ENCODE results near the gene TRAF1.
"Not testable (repeated sequence)": the region's sequence is repeated elsewhere in the genome, so short reads cannot be mapped to it uniquely, and the experiment has no call there.

Gene TRAF1

DNA sequence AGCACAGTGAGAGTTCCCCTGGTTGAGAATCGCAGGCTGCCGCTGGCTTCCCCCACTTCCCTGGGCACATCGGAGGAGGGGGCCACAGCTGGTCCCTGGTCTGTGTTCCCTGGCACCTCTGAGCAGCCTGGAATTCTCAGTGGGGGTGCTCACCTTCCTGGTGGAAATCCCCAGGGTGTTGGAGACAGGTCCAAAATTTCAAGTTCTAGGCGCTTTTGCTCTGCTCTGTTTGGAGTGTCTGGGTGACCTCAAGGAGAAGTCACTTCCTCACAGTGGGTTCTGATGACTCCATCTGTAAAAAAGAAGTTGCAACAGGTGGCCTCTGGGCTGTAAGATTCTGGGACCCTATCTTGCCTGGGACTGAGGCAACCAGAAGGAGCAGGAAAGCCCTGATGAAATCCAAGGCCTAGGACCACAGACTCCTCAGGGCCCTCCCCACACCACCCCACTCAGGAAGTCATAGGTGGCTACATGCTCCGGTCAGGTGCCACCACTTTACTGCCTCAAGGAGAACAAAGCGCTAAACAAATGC is at the start of gene TRAF1:
TSS of gene TRAF1 (minus strand) at position 400 of the 532 bp plus-strand sequence. CDS start 721 bp downstream, outside the sequence.
- DNase-seq, result no peak

GRCh38 chr9:120974921-120975320 is 48.3 kb upstream of the TRAF1 start:
- no peak for DNase-seq

DNA sequence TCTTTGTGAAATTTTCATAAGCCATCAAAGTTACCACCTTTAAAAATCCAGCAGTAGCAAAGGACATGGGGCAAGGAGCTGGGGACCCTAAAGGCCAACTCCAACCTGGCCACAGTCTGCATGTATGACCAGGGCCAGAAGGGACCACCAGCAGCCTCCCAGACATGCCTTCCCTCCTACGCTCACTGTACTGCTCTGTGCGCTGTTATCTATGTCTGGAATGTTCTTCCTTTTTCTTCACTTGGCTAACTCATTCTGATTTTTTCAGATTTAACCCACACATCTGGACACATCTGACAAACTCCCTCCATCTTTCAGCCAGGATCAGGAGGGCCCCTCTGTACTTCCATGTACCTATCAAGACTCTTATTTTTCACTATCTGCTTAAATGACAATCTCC is 47.6 kb upstream of the TRAF1 start:
- DNase-seq, result no peak

DNA sequence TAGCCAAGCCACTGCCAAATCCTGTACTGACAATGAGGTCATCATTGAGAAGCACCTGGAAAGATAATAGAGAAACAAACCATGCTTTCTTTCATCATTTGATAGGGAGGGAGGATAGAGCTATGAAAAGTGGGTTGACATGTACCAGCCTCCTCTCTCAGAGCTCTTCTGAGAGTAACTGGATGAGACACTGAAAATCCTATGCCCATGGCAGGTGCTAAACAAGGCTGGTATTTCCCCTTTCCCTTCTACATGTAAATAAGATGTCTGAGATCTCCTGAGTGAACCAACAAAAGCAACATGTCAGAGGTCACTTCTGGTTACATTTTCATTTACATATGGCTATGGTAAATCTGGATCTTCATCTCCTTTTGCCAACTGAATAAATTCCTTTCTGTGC is 45.3 kb upstream of the TRAF1 start:
- no peak for DNase-seq

DNA sequence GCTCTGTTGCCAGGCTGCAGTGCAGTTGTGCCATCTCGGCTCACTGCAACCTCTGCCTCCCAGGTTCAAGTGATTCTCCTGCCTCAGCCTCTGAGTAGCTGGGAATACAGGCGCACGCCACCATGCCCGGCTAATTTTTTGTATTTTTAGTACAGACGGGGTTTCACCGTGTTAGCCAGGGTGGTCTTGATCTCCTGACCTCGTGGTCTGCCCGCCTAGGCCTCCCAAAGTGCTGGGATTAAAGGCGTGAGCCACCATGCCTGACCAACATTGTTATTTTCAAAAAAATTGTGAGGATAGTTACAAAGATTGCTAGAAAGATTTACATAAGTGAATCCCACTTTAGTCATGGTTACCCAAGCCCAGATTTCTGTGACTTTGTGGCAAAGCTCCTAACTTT is 44.9 kb upstream of the TRAF1 start:
- not testable (repeated sequence) for DNase-seq

DNA sequence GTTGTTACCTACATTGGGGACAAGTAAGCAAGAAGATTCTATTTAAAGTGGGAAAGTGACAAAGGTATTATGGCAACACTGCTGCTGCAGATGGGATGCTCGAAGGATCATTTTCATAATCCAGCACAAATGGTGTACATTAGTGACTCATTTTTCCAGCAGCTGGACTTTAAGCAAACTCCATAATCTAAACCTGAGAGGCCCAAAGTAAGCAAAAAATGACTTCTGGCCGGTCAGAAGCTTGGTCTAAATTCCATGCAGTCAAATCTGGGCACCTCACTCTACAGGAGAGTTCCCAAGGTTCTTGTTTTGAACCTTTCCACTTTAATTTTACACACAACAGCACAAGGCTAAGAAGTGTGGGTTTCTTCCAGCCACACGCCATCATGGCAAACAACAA is 43.6 kb upstream of the TRAF1 start:
- no peak for DNase-seq

- DNase-seq, result no peak
Measured at GRCh38 chr9:120966013-120966369, 39.4 kb upstream of the TRAF1 start.

- no peak for DNase-seq
Measured at GRCh38 chr9:120965344-120966012, 38.9 kb upstream of the TRAF1 start.

GRCh38 chr9:120961936-120962335 is 35.3 kb upstream of the TRAF1 start:
- no peak for DNase-seq

GRCh38 chr9:120960001-120960400 is 33.4 kb upstream of the TRAF1 start:
- DNase-seq, result no peak

DNA sequence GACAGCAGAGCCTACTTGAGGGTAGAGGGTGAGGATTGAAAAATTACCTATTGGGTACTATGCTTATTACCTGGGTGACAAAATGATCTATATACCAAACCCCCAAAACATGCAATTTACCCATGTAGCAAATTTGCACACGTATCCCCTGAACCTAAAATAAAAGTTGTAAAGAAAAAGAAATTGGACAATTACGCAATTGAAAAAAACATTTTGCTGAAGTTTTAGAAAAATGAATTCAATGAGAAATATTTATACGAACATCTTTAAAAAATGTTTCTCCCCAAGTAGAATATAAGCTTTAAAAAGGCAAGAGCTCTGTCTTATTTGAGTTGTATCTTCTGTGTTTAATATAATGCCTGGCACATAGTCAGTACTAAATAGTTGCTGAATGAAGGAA is 30.3 kb upstream of the TRAF1 start:
- DNase-seq, result no peak

- no peak for DNase-seq
Measured at GRCh38 chr9:120951960-120952618, 25.5 kb upstream of the TRAF1 start.

DNA sequence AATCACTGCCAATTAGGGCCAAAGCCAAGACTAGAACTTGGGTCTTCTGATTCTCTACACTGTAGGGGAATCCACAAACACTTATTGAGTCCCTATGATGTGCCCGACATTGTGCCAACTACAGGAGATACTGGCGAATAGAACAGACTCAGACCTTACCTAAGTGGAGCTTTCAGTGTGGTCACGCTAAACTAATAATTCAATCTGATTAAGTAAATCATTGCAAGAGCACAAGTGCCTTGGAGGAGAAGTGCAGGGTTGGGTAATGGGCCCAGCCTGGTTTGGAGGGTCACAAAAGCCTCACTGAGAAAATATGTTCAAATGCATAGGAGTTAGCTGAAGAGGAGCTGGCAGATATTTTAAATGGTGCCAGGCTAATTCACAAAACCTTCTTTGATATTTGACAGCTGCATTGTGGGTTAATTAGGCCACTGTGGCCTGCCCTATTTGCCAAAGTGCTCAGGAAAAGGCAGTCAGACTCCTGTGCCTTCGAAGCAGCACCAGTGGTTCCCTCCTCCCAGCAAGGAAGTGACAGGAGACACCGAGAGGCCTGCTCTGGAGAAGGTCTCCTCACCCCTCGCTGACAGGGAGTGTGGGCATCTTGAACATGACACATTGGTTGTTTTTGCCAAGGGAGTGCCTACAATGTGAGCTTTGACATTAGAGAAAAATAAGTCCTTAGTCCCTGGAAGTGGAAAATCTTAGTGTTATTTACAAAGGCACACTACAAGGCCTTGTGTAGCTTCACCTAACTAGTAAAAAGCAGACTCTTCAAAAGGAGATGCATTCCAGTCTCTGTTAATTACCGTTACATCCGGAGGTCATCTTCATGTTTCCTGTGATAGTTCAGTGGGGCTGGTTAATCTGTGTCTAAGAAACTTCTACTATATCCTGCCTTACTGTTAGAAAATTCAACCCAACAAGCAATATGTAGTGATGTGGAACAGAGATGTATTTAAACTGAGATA is 24.1 kb upstream of the TRAF1 start:
- DNase-seq, result no peak

- DNase-seq, result no peak
Measured at GRCh38 chr9:120949290-120949689, 22.7 kb upstream of the TRAF1 start.

GRCh38 chr9:120948824-120949223 is 22.2 kb upstream of the TRAF1 start:
- no peak for DNase-seq

- DNase-seq, result no peak
Measured at GRCh38 chr9:120947222-120947621, 20.6 kb upstream of the TRAF1 start.

- DNase-seq, result no peak
Measured at GRCh38 chr9:120946259-120946658, 19.7 kb upstream of the TRAF1 start.

DNA sequence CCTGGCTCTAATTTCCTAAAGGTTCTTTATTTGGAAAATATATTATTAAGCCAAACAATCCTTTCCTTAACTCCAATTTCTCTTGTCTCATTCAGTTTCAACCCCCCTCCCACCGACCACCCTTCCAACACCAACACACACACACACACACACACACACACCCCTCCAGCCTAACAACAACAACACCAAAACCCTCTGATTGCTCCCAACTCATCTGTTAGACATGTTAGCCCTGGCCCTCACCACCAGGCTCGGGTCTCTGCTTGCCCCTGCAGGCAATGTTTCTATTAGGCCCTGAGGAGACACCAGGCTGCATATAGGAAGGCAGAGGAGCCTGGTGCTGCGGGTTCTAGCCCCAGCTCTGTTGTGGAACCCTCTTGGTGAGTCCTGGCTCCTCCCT is 18.4 kb upstream of the TRAF1 start:
- no peak for DNase-seq

- DNase-seq, result no peak
Measured at GRCh38 chr9:120944434-120944843, 17.8 kb upstream of the TRAF1 start.

- DNase-seq, result no peak
Measured at GRCh38 chr9:120942186-120943001, 15.8 kb upstream of the TRAF1 start.

GRCh38 chr9:120941046-120941770 is 14.6 kb upstream of the TRAF1 start:
- no peak for DNase-seq

DNA sequence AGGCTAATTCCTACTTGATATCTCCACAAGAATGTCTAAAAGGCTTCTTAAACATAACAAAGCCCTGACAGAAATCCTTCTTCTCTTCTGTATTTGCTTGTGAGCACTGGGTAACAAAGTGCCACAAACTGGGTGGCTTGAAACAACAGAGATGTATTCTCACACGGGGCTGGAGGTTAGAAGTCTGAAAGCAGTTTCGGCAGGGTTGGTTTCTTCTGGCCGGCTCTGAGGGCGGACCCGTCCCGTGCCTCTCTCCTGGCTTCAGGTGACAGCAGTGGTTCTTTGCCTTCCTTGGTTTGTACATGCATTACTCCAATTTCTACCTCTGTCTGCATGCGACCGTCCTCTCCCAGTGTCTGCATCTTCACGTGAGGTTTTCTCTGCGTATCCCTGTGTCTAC is 14.0 kb upstream of the TRAF1 start:
- no peak for DNase-seq
